Loucy (cell line): ENCODE results near the gene MBTD1.

Source experiments
- H2AFZ ChIP-seq: fragments of 200-600 bp; sonication (generic); 2 replicates; pipeline ENCODE4 v1.6.0; 2016; ENCODE audit warnings: antibody characterized with exemption, mild to moderate bottlenecking, low read length, moderate library complexity
- H3F3A ChIP-seq: fragments of 200-600 bp; 2 replicates; pipeline ENCODE4 v1.6.0; 2016; ENCODE audit warnings: antibody characterized with exemption, low read depth, mild to moderate bottlenecking
- H3K27me3 ChIP-seq: fragments of 200-600 bp; sonication (generic); 2 replicates; pipeline ENCODE4 v1.6.1; 2014; ENCODE audit warnings: low read length, mild to moderate bottlenecking; ENCODE audit not compliant: insufficient read depth, poor library complexity, severe bottlenecking
- H3K36me3 ChIP-seq: fragments of 200-600 bp; sonication (generic); 2 replicates; pipeline ENCODE4 v1.6.1; 2016; ENCODE audit warnings: low read length; ENCODE audit not compliant: insufficient read depth
- H3K4me1 ChIP-seq: fragments of 200-600 bp; sonication (generic); 2 replicates; pipeline ENCODE4 v1.5.1; 2014; ENCODE audit warnings: low read length, mild to moderate bottlenecking; ENCODE audit not compliant: insufficient read depth, poor library complexity, severe bottlenecking
- H3K4me2 ChIP-seq: fragments of 200-600 bp; sonication (generic); 2 replicates; pipeline ENCODE4 v1.6.0; 2014; ENCODE audit warnings: antibody characterized with exemption, low read length, low read depth, mild to moderate bottlenecking; ENCODE audit not compliant: poor library complexity, severe bottlenecking
- H3K4me3 ChIP-seq: fragments of 200-600 bp; sonication (generic); 2 replicates; pipeline ENCODE4 v1.5.1; 2014; ENCODE audit warnings: low read length, mild to moderate bottlenecking, mixed read lengths; ENCODE audit not compliant: poor library complexity, severe bottlenecking
- H3K79me2 ChIP-seq: fragments of 200-600 bp; sonication (generic); 2 replicates; pipeline ENCODE4 v1.6.1; 2014; ENCODE audit warnings: low read length; ENCODE audit not compliant: insufficient read depth
- H3K9ac ChIP-seq: fragments of 200-600 bp; sonication (generic); 2 replicates; pipeline ENCODE4 v1.6.0; 2014; ENCODE audit warnings: mild to moderate bottlenecking, low read depth, low read length, moderate library complexity; ENCODE audit not compliant: poor library complexity, severe bottlenecking
- H3K9me2 ChIP-seq: fragments of 200-600 bp; sonication (generic); replicated peaks from 2 replicates; pipeline ENCODE4 v1.6.1; 2016; ENCODE audit warnings: low read depth, low read length, mixed read lengths
- H3K9me3 ChIP-seq: fragments of 200-600 bp; sonication (generic); 2 replicates; pipeline ENCODE4 v1.6.1; 2014; ENCODE audit warnings: mild to moderate bottlenecking, antibody characterized with exemption, low read length, low read depth; ENCODE audit not compliant: insufficient read depth
- H4K20me1 ChIP-seq: fragments of 200-600 bp; sonication (generic); 2 replicates; pipeline ENCODE4 v1.6.0; 2014; ENCODE audit warnings: antibody characterized with exemption, low read length, mild to moderate bottlenecking; ENCODE audit not compliant: insufficient read depth, poor library complexity, severe bottlenecking
- EZH2phosphoT487 ChIP-seq: fragments of 200-600 bp; IDR thresholded peaks from 2 replicates; pipeline ENCODE4 v1.6.1; 2018; ENCODE audit warnings: antibody characterized with exemption, mild to moderate bottlenecking, moderate library complexity, borderline replicate concordance
- TF ChIP-seq, protein P1 (sequence below): fragments of 200-600 bp; sonication (generic); conservative IDR thresholded peaks from 2 replicates; pipeline ENCODE4 v1.5.1; 2014; ENCODE audit warnings: mild to moderate bottlenecking, antibody characterized with exemption, low read length

The MBTD1 gene

DNA sequence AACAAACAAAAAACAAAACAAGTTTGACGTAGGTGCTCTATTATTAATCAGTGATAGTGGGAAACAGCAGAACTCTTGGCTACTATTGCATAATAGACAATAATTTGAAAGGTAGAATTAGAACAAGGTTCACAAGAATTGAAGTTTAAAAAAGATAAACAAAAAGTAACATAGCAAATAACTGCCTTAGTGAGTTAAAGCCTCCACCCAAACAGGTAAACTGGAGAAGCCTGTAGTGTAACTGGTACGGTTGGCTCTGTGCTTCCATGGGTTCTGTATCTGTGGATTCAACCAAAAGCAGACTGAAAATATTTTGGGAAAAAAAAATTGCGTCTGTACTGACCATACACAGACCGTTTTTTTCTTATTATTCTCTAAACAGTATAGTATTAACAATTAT is 38.5 kb downstream of the MBTD1 start:
- Histone ChIP-seq H3K4me3 (no peak overlapping the region), H2AFZ (no peak overlapping the region), H3K9me3 (no peaks in the 10 kb centered on the region), H3K36me3 (peaks cover 78% of the 10 kb centered on the region; the same call in 1 of the 2 replicates), H3K4me2 (no peak overlapping the region), H4K20me1 (peaks cover 12% of the 10 kb centered on the region), H3K27me3 (no peaks in the 10 kb centered on the region), H3K4me1 (peaks cover 11% of the 10 kb centered on the region), H3K9ac (no peak overlapping the region), H3F3A (no peaks in the 10 kb centered on the region), H3K9me2 (no peaks in the 10 kb centered on the region), H3K79me2 (peaks cover 10% of the 10 kb centered on the region; the same call in 1 of the 2 replicates)
- TF ChIP-seq, protein P1, sequence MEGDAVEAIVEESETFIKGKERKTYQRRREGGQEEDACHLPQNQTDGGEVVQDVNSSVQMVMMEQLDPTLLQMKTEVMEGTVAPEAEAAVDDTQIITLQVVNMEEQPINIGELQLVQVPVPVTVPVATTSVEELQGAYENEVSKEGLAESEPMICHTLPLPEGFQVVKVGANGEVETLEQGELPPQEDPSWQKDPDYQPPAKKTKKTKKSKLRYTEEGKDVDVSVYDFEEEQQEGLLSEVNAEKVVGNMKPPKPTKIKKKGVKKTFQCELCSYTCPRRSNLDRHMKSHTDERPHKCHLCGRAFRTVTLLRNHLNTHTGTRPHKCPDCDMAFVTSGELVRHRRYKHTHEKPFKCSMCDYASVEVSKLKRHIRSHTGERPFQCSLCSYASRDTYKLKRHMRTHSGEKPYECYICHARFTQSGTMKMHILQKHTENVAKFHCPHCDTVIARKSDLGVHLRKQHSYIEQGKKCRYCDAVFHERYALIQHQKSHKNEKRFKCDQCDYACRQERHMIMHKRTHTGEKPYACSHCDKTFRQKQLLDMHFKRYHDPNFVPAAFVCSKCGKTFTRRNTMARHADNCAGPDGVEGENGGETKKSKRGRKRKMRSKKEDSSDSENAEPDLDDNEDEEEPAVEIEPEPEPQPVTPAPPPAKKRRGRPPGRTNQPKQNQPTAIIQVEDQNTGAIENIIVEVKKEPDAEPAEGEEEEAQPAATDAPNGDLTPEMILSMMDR: no peak
- no peak for TF ChIP-seq EZH2phosphoT487

DNA sequence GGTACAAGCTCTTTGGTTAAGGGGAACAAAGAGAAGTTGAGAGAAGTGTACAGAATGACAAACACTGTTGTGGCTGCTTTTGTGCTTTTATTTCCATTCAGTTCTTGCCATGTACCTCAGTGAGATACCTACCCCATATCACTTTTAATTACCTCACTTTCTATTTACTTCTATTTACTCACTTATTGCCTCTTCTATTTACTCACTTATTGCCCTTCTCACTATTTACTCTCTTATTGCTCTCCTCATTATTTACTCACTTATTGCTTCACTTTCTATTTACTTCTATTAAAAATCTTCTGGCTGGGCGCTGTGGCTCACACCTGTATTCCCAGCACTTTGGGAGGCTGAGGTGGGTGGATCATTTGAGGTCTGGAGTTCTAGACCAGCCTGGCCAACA is 41.9 kb downstream of the MBTD1 start:
- peaks cover 89% of the 10 kb centered on the region; the same call in 1 of the 2 replicates for H3K36me3 ChIP-seq
- no peak for TF ChIP-seq EZH2phosphoT487
- TF ChIP-seq, protein P1: no peak
- no peak overlapping the region for H2AFZ ChIP-seq

DNA sequence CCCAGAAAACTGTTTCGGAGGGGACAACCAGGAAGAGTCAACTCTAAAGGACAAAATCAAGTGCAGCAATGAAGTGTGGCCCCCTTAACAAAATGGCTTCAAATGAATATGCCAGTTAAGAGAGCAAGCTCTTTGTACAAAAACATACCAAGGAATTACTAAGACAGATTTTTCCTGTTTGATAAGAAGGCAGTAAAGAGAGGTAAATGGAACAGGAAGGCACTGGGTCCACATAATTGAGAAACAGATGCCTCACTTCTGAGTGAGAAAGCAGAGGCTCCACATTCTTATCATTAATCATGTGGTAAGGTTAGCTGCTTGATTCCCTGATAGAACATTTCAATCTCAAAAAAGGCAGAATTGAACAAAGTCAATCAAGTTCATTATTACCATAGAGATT is 44.9 kb downstream of the MBTD1 start:
- peaks cover 6% of the 10 kb centered on the region for H3K4me1 ChIP-seq
- H3K4me2 ChIP-seq: no peak overlapping the region
- H3K9me2 ChIP-seq: no peaks in the 10 kb centered on the region
- H3F3A ChIP-seq: peaks cover 6% of the 10 kb centered on the region; the same call in 1 of the 2 replicates
- H3K36me3 ChIP-seq: peaks cover 83% of the 10 kb centered on the region
- no peaks in the 10 kb centered on the region for H3K79me2 ChIP-seq
- no peaks in the 10 kb centered on the region for H3K27me3 ChIP-seq
- no peaks in the 10 kb centered on the region for H4K20me1 ChIP-seq
- H3K9me3 ChIP-seq: no peaks in the 10 kb centered on the region
- no peak overlapping the region for H3K9ac ChIP-seq
- H3K4me3 ChIP-seq: no peak overlapping the region
- H2AFZ ChIP-seq: no peak overlapping the region
- TF ChIP-seq, protein P1: no peak
- TF ChIP-seq EZH2phosphoT487: no peak

More for the DNA sequence above, 41.9 kb downstream of the MBTD1 start:
- Histone ChIP-seq H3K79me2 (no peaks in the 10 kb centered on the region), H3F3A (peaks cover 6% of the 10 kb centered on the region; the same call in 1 of the 2 replicates), H4K20me1 (no peaks in the 10 kb centered on the region), H3K9ac (no peak overlapping the region), H3K4me3 (no peak overlapping the region), H3K27me3 (no peaks in the 10 kb centered on the region), H3K9me2 (no peaks in the 10 kb centered on the region), H3K4me1 (peaks cover 6% of the 10 kb centered on the region), H3K4me2 (no peak overlapping the region), H3K9me3 (no peaks in the 10 kb centered on the region)
